Transverse colon (tissue), 4 donors: ENCODE data around the gene TMTC4.

Source experiments
- CTCF ChIP-seq, 5 experiments: fragments of 200-600 bp in 3 of 5; fragments of 450-650 bp in 2 of 5; sonication (generic) in 3 of 5; IDR thresholded peaks; 1 replicate in 2 of 5; 2 replicates in 3 of 5; pipeline ENCODE4 v1.5.1; 2016 to 2017; ENCODE audit warnings: antibody characterized with exemption in 5 of 5, inconsistent platforms in 3 of 5, mild to moderate bottlenecking in 2 of 5, moderate library complexity in 1 of 5
- POLR2A ChIP-seq: fragments of 450-650 bp; IDR thresholded peaks from one replicate; pipeline ENCODE4 v1.6.1; 2016; ENCODE audit warnings: antibody characterized with exemption, mild to moderate bottlenecking, moderate library complexity
- POLR2AphosphoS5 ChIP-seq, 3 donors: sonication (generic); formaldehyde crosslinking; IDR thresholded peaks; one replicate each; pipeline ENCODE4 v1.6.1; 2016; ENCODE audit warnings: antibody characterized with exemption in 3 of 3

GRCh38 chr13:100604918-100605710, 69.5 kb downstream of the TMTC4 start:
- no peak for TF ChIP-seq CTCF (IDR thresholded peaks at IDR 0.05)
- TF ChIP-seq POLR2AphosphoS5 (IDR thresholded peaks at IDR 0.05), result no peak
- no peak for TF ChIP-seq POLR2A
